GM12878 (cell line): ENCODE results near the gene TRPM6. TPM values are rescaled to one million over a fixed set of nuclear protein-coding genes. Genes with fewer than 3 reads are reported as not detected.

ENCODE experiments used
- ATAC-seq: fragments of 200-7000 bp; cut with Tn5 transposase; 3 replicates; pipeline ENCODE4 v1.9.1; 2020; ENCODE audit warnings: mild to moderate bottlenecking, moderate library complexity
- BruUV-seq: library from RNA; stranded (reverse); fragments of 400-500 nt; replicated peaks from 2 replicates; lab custom pipeline; 2021; lab: Mats Ljungman, UMichigan
- CTCF ChIA-PET: fragments of 300-600 bp; sonication (Branson Sonifier 250); formaldehyde crosslinking; extraction: SDS; loops from one replicate; lab custom pipeline; 2021; ENCODE audit warnings: inconsistent platforms; lab: Yijun Ruan, JAX
- POLR2A ChIA-PET: fragments of 350-600 bp; formaldehyde crosslinking; extraction: SDS; loops from one replicate; lab custom pipeline; 2021; ENCODE audit warnings: inconsistent platforms; lab: Charles Lee
- RAD21 ChIA-PET: fragments of 300-600 bp; sonication (Branson Sonifier 250); formaldehyde crosslinking; loops from one replicate; lab custom pipeline; 2023; ENCODE audit warnings: antibody characterized with exemption; ENCODE audit not compliant: unreplicated experiment; lab: Charles Lee
- SMC1A ChIA-PET: fragments of 300-600 bp; sonication (Branson Sonifier 250); formaldehyde crosslinking; loops from one replicate; lab custom pipeline; 2023; ENCODE audit not compliant: unreplicated experiment, uncharacterized antibody; lab: Charles Lee
- DNase-seq: peaks from one replicate; pipeline ENCODE4 v3.0.0-alpha.2; 2011; ENCODE audit warnings: low read depth, low spot score
- FAIRE-seq: peaks from 3 replicates; lab custom pipeline; 2011; peaks lifted over from hg19 to GRCh38; lab: Jason Lieb, UNC
- H2AFZ ChIP-seq: 2 replicates; pipeline ENCODE4 v1.6.0; 2011; ENCODE audit warnings: low read depth, low read length, control low read depth; ENCODE audit not compliant: control insufficient read depth
- H3K27ac ChIP-seq: 2 replicates; pipeline ENCODE4 v1.5.1; 2011; ENCODE audit warnings: control low read depth; ENCODE audit not compliant: control insufficient read depth, insufficient read depth
- H3K27me3 ChIP-seq, 2 experiments: replicated peaks in 1 of 2; 2 replicates each; pipeline versions ENCODE4 v1.6.0 to v1.6.1; 2011; ENCODE audit warnings: low read length in 1 of 2; ENCODE audit not compliant: control insufficient read depth in 2 of 2, insufficient read depth in 2 of 2
- H3K36me3 ChIP-seq, 2 experiments: 2 replicates each; pipeline ENCODE4 v1.5.1; 2011; ENCODE audit warnings: low read length in 1 of 2; ENCODE audit not compliant: control insufficient read depth in 2 of 2, insufficient read depth in 2 of 2
- H3K4me1 ChIP-seq: 2 replicates; pipeline ENCODE4 v1.6.1; 2011; ENCODE audit warnings: mild to moderate bottlenecking, low read length, moderate library complexity, mixed read lengths; ENCODE audit not compliant: control insufficient read depth, insufficient read depth
- H3K4me2 ChIP-seq: 2 replicates; pipeline ENCODE4 v1.6.0; 2011; ENCODE audit warnings: control low read depth; ENCODE audit not compliant: control insufficient read depth, insufficient read depth
- H3K4me3 ChIP-seq: fragments of 200-600 bp; sonication (generic); 2 replicates; pipeline ENCODE4 v1.5.1; 2016
- H3K79me2 ChIP-seq: 2 replicates; pipeline ENCODE4 v1.6.0; 2011; ENCODE audit warnings: low read length; ENCODE audit not compliant: control insufficient read depth, insufficient read depth
- H3K9ac ChIP-seq: 2 replicates; pipeline ENCODE4 v1.8.0; 2011; ENCODE audit warnings: low read length, control low read depth, mixed read lengths; ENCODE audit not compliant: control insufficient read depth, insufficient read depth
- H3K9me3 ChIP-seq: replicated peaks from 3 replicates; pipeline ENCODE4 v1.5.1; 2011; ENCODE audit warnings: mild to moderate bottlenecking, low read length; ENCODE audit not compliant: control insufficient read depth, insufficient read depth
- H4K20me1 ChIP-seq: 2 replicates; pipeline ENCODE4 v1.6.0; 2011; ENCODE audit not compliant: control insufficient read depth, insufficient read depth
- CHD1 ChIP-seq: IDR thresholded peaks from 2 replicates; pipeline ENCODE4 v1.6.1; 2012; ENCODE audit warnings: low read depth, low read length, improper control_type of control experiment
- CHD2 ChIP-seq: IDR thresholded peaks from 2 replicates; pipeline ENCODE4 v1.6.1; 2011; ENCODE audit warnings: low read depth, low read length, improper control_type of control experiment, borderline replicate concordance
- CUX1 ChIP-seq: IDR thresholded peaks from 2 replicates; pipeline ENCODE4 v1.6.1; 2012; ENCODE audit warnings: improper control_type of control experiment, low read depth, low read length; ENCODE audit not compliant: insufficient replicate concordance
- E4F1 ChIP-seq: fragments of 450-650 bp; IDR thresholded peaks from 2 replicates; pipeline ENCODE4 v1.6.1; 2018; ENCODE audit warnings: borderline replicate concordance, mild to moderate bottlenecking; ENCODE audit not compliant: partially characterized antibody
- EED ChIP-seq: sonication (generic); IDR thresholded peaks from 2 replicates; pipeline ENCODE4 v1.6.1; 2016; ENCODE audit warnings: antibody characterized with exemption, low read depth
- HDAC2 ChIP-seq: fragments of 200-600 bp; sonication (generic); IDR thresholded peaks from 2 replicates; pipeline ENCODE4 v1.6.1; 2017
- NFXL1 ChIP-seq: fragments of 450-650 bp; IDR thresholded peaks from 2 replicates; pipeline ENCODE4 v1.6.1; 2017; ENCODE audit warnings: antibody characterized with exemption, mild to moderate bottlenecking, borderline replicate concordance
- RFX5 ChIP-seq: IDR thresholded peaks from 2 replicates; pipeline ENCODE4 v1.6.1; 2011; ENCODE audit warnings: low read depth, low read length, improper control_type of control experiment
- SUZ12 ChIP-seq: fragments of 200-600 bp; sonication (generic); IDR thresholded peaks from one replicate; pipeline ENCODE4 v1.6.1; 2018; ENCODE audit warnings: antibody characterized with exemption, mild to moderate bottlenecking; ENCODE audit not compliant: unreplicated experiment
- USF2 ChIP-seq: IDR thresholded peaks from 2 replicates; pipeline ENCODE4 v1.6.1; 2011; ENCODE audit warnings: low read depth, low read length, improper control_type of control experiment, borderline replicate concordance
- ZSCAN29 ChIP-seq: fragments of 450-650 bp; IDR thresholded peaks from 2 replicates; pipeline ENCODE4 v1.6.1; 2017; ENCODE audit warnings: mild to moderate bottlenecking, moderate library complexity
- WGBS: methylation state at CpG from one replicate; pipeline ENCODE4 v1.1.6; 2016; ENCODE audit warnings: low lambda C conversion rate; ENCODE audit not compliant: insufficient replicate concordance, insufficient coverage; ENCODE audit errors: missing lambda C conversion rate; 5-methylcytosine and 5-hydroxymethylcytosine counted together
- in situ Hi-C: fragments of 300-500 bp; cut with MboI; formaldehyde crosslinking; loops from 9 replicates; pipeline ENCODE4 v1.14.3; 2018; ENCODE audit warnings: mixed read lengths
- intact Hi-C: fragments of 100-400 bp; cut with micrococcal nuclease; formaldehyde crosslinking; loops from one replicate; pipeline ENCODE4 v1.14.2; 2022; ENCODE audit not compliant: unreplicated experiment
- polyA plus RNA-seq, 11 experiments: library from polyadenylated mRNA; depleted of rRNA in 4 of 11; unstranded in 6 of 11; stranded (reverse) in 5 of 11; fragments of >200 nt; fragmentation: Nextera tagmentation in 4 of 11; fragmentation: Illumina TruSeq in 1 of 11; extraction: Ambion mirVana in 4 of 11; extraction: Trizol in 1 of 11; gene quantifications; 1 replicate in 1 of 11; 2 replicates in 10 of 11; pipeline versions ENCODE4 v1.2.1 to v1.2.3, GENCODE V29; 2011 to 2016; ENCODE audit warnings: inconsistent platforms in 2 of 11, missing spikeins in 2 of 11, low read depth in 1 of 11
- total RNA-seq, 4 experiments: library from RNA; depleted of rRNA in 3 of 4; stranded (reverse); fragments of >200 nt in 3 of 4; fragmentation: Illumina TruSeq in 1 of 4; extraction: Trizol in 1 of 4; gene quantifications; 2 replicates each; pipeline versions ENCODE4 v1.2.1 to v1.2.3, GENCODE V29; 2013 to 2021
- TF ChIP-seq, protein P1 (sequence below): fragments of 450-650 bp; formaldehyde crosslinking; IDR thresholded peaks from 2 replicates; pipeline ENCODE4 v1.4.0; 2022; ENCODE audit warnings: mild to moderate bottlenecking, moderate library complexity

The TRPM6 gene
- total and polyA plus RNA-seq, 10 of the 15 experiments (the other 5 are each of a cell fraction or from before 2014, with no cell fraction given): under 0.01 to 0.34 (median 0.05) TPM; not detected in 1

GRCh38 chr9:74908665-74909064, 20.9 kb upstream of the TRPM6 start (continued):
- TF ChIP-seq NFXL1 (no peak), EED (no peak), CHD1 (no peak), SUZ12 (no peak), RFX5 (no peak), CUX1 (no peak)

GRCh38 chr9:74907085-74907484, 19.4 kb upstream of the TRPM6 start:
- DNase-seq (no peak), FAIRE-seq (no peak), ATAC-seq (no peak)
- intact Hi-C loops (no loop called here), in situ Hi-C loops (no loop called here)
- SMC1A ChIA-PET: no interaction called here
- Histone ChIP-seq H3K9me3 (no peaks in the 10 kb centered on the region; the same call in 2 of the 3 replicates), H3K27ac (no peak overlapping the region), H3K4me3 (no peak overlapping the region), H3K79me2 (no peaks in the 10 kb centered on the region), H3K4me2 (no peak overlapping the region), H4K20me1 (no peaks in the 10 kb centered on the region), H3K9ac (no peak overlapping the region), H3K36me3 (no peaks in the 10 kb centered on the region), H3K27me3 (no peaks in the 10 kb centered on the region; a peak in 2 of 4 replicates), H2AFZ (no peak overlapping the region), H3K4me1 (no peaks in the 10 kb centered on the region)
- 27% methylated on average over 3 of the region's 3 CpGs for WGBS
- BruUV-seq: no TSS peak
- RAD21 ChIA-PET: no interaction called here
- CTCF ChIA-PET: no interaction called here
- POLR2A ChIA-PET: no interaction called here
- no peak for TF ChIP-seq HDAC2
- no peak for TF ChIP-seq USF2
- TF ChIP-seq CHD2: no peak
- no peak for TF ChIP-seq E4F1
- TF ChIP-seq, protein P1, sequence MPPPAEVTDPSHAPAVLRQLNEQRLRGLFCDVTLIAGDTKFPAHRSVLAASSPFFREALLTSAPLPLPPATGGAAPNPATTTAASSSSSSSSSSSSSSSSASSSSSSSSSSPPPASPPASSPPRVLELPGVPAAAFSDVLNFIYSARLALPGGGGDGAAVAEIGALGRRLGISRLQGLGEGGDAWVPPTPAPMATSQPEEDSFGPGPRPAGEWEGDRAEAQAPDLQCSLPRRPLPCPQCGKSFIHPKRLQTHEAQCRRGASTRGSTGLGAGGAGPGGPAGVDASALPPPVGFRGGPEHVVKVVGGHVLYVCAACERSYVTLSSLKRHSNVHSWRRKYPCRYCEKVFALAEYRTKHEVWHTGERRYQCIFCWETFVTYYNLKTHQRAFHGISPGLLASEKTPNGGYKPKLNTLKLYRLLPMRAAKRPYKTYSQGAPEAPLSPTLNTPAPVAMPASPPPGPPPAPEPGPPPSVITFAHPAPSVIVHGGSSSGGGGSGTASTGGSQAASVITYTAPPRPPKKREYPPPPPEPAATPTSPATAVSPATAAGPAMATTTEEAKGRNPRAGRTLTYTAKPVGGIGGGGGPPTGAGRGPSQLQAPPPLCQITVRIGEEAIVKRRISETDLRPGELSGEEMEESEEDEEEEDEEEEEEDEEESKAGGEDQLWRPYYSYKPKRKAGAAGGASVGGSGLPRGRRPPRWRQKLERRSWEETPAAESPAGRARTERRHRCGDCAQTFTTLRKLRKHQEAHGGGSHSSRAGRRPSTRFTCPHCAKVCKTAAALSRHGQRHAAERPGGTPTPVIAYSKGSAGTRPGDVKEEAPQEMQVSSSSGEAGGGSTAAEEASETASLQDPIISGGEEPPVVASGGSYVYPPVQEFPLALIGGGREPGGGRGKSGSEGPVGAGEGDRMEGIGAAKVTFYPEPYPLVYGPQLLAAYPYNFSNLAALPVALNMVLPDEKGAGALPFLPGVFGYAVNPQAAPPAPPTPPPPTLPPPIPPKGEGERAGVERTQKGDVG (CRISPR knock-in tag): no peak
- no peak for TF ChIP-seq ZSCAN29
